ENCODE results near the gene ENTHD1. TPM values are rescaled to one million over a fixed set of nuclear protein-coding genes. Genes with fewer than 3 reads are reported as not detected.

Gene ENTHD1
- not detected for polyA plus RNA-seq (2013)

GRCh38 chr22:39893526-39893925, at the start of gene ENTHD1:
Gene ENTHD1 (minus strand): TSS chr22:39893760. CDS start chr22:39887748, 6,012 bp downstream.
- WGBS (ENCODE audit: insufficient coverage): 92% methylated on average over 17 of the region's 20 CpGs

GRCh38 chr22:39943337-39943736, 49.8 kb upstream of the ENTHD1 start:
- no peak for DNase-seq
- no peaks in the 10 kb centered on the region for H3K9me3 ChIP-seq (ENCODE audit: control extremely low read depth in 1 of 5, control insufficient read depth in 4 of 5, insufficient read depth in 2 of 5, low read depth in 1 of 5, low read length in 4 of 5)
- H3K36me3 ChIP-seq (ENCODE audit: control insufficient read depth in 4 of 4, insufficient read depth in 4 of 4, low read length in 3 of 4): no peaks in the 10 kb centered on the region
- H3K27ac ChIP-seq (ENCODE audit: insufficient read depth in 1 of 2, low read depth in 1 of 2, low read length in 2 of 2, poor library complexity in 1 of 2, severe bottlenecking in 2 of 2): no peak overlapping the region
- H3K4me3 ChIP-seq (ENCODE audit: control insufficient read depth in 1 of 7, extremely low read depth in 1 of 7, insufficient read depth in 4 of 7, low read depth in 2 of 7, low read length in 6 of 7): no peak overlapping the region
- peaks cover 0 to 1% (median 0%) of the 10 kb centered on the region in 5 experiments for H3K27me3 ChIP-seq (replicated peaks in 2 of 5; ENCODE audit: control insufficient read depth in 4 of 5, insufficient read depth in 5 of 5, low read length in 4 of 5)
- POLR2A ChIA-PET: interaction anchor here (0.7 kb wide), 1 partner anchor 14 kb away, joined by 5 read pairs; no protein-coding TSS in a partner anchor
- H3K4me1 ChIP-seq (ENCODE audit: control extremely low read depth in 1 of 4, control insufficient read depth in 4 of 4, insufficient read depth in 4 of 4, low read length in 3 of 4): peaks cover 0 to 31% (median 10%) of the 10 kb centered on the region in 4 experiments
- WGBS (ENCODE audit: insufficient coverage): 83% methylated on average over 2 of the region's 5 CpGs
- CTCF ChIA-PET: interaction anchor here (1.0 to 2.2 kb wide), 8 partner anchors 9 to 73 kb away, joined by 3 to 10 read pairs (median 4); no protein-coding TSS in a partner anchor

More at GRCh38 chr22:39893526-39893925, at the start of gene ENTHD1:
- H3K9me3 ChIP-seq (ENCODE audit: control extremely low read depth in 1 of 5, control insufficient read depth in 4 of 5, insufficient read depth in 2 of 5, low read depth in 1 of 5, low read length in 4 of 5): no peaks in the 10 kb centered on the region
- H3K4me1 ChIP-seq (ENCODE audit: control extremely low read depth in 1 of 4, control insufficient read depth in 4 of 4, insufficient read depth in 4 of 4, low read length in 3 of 4): peaks cover 0 to 12% (median 4%) of the 10 kb centered on the region in 4 experiments
- ChIA-PET POLR2A (no interaction called here), CTCF (no interaction called here)
- no peak within 1 kb of the TSS for H3K27ac ChIP-seq (ENCODE audit: insufficient read depth in 1 of 2, low read depth in 1 of 2, low read length in 2 of 2, poor library complexity in 1 of 2, severe bottlenecking in 2 of 2)
- H3K36me3 ChIP-seq (ENCODE audit: control insufficient read depth in 4 of 4, insufficient read depth in 4 of 4, low read length in 3 of 4): no peaks in the 10 kb centered on the region
- no peak for DNase-seq
- no peaks in the 10 kb centered on the region for H3K27me3 ChIP-seq (replicated peaks in 2 of 5; ENCODE audit: control insufficient read depth in 4 of 5, insufficient read depth in 5 of 5, low read length in 4 of 5)
- no peak within 1 kb of the TSS for H3K4me3 ChIP-seq (ENCODE audit: control insufficient read depth in 1 of 7, extremely low read depth in 1 of 7, insufficient read depth in 4 of 7, low read depth in 2 of 7, low read length in 6 of 7)

- WGBS (ENCODE audit: insufficient coverage): 96% methylated on average over 3 of the region's 8 CpGs
- Histone ChIP-seq H3K27ac (ENCODE audit: insufficient read depth in 1 of 2, low read depth in 1 of 2, low read length in 2 of 2, poor library complexity in 1 of 2, severe bottlenecking in 2 of 2) (no peak overlapping the region), H3K4me1 (ENCODE audit: control extremely low read depth in 1 of 4, control insufficient read depth in 4 of 4, insufficient read depth in 4 of 4, low read length in 3 of 4) (peaks cover 0 to 31% (median 10%) of the 10 kb centered on the region in 4 experiments), H3K36me3 (ENCODE audit: control insufficient read depth in 4 of 4, insufficient read depth in 4 of 4, low read length in 3 of 4) (no peaks in the 10 kb centered on the region), H3K27me3 (replicated peaks in 2 of 5; ENCODE audit: control insufficient read depth in 4 of 5, insufficient read depth in 5 of 5, low read length in 4 of 5) (peaks cover 0 to 2% (median under 1%) of the 10 kb centered on the region in 5 experiments), H3K4me3 (ENCODE audit: control insufficient read depth in 1 of 7, extremely low read depth in 1 of 7, insufficient read depth in 4 of 7, low read depth in 2 of 7, low read length in 6 of 7) (no peak overlapping the region), H3K9me3 (ENCODE audit: control extremely low read depth in 1 of 5, control insufficient read depth in 4 of 5, insufficient read depth in 2 of 5, low read depth in 1 of 5, low read length in 4 of 5) (no peaks in the 10 kb centered on the region)
- ChIA-PET CTCF (interaction anchor here (0.6 to 2.2 kb wide), 10 partner anchors 10 to 208 kb away, joined by 3 to 10 read pairs (median 3); no protein-coding TSS in a partner anchor), POLR2A (interaction anchor here (0.6 to 0.7 kb wide), 2 partner anchors 15 to 510 kb away, joined by 3 to 5 read pairs; no protein-coding TSS in a partner anchor)
- DNase-seq: no peak
Measured at GRCh38 chr22:39942439-39943230, 49.1 kb upstream of the ENTHD1 start.

- Histone ChIP-seq H3K4me1 (ENCODE audit: control extremely low read depth in 1 of 4, control insufficient read depth in 4 of 4, insufficient read depth in 4 of 4, low read length in 3 of 4) (peaks cover 0 to 24% (median 5%) of the 10 kb centered on the region in 4 experiments), H3K9me3 (ENCODE audit: control extremely low read depth in 1 of 5, control insufficient read depth in 4 of 5, insufficient read depth in 2 of 5, low read depth in 1 of 5, low read length in 4 of 5) (no peaks in the 10 kb centered on the region), H3K27ac (ENCODE audit: insufficient read depth in 1 of 2, low read depth in 1 of 2, low read length in 2 of 2, poor library complexity in 1 of 2, severe bottlenecking in 2 of 2) (no peak overlapping the region), H3K36me3 (ENCODE audit: control insufficient read depth in 4 of 4, insufficient read depth in 4 of 4, low read length in 3 of 4) (no peaks in the 10 kb centered on the region), H3K4me3 (ENCODE audit: control insufficient read depth in 1 of 7, extremely low read depth in 1 of 7, insufficient read depth in 4 of 7, low read depth in 2 of 7, low read length in 6 of 7) (no peak overlapping the region), H3K27me3 (replicated peaks in 2 of 5; ENCODE audit: control insufficient read depth in 4 of 5, insufficient read depth in 5 of 5, low read length in 4 of 5) (peaks cover 0 to 12% (median 8%) of the 10 kb centered on the region in 5 experiments)
- CTCF ChIA-PET: interaction anchor here (1.7 to 2.2 kb wide), 2 partner anchors 9 to 11 kb away, joined by 4 to 10 read pairs; no protein-coding TSS in a partner anchor
- no peak for DNase-seq
- POLR2A ChIA-PET: interaction anchor here (0.6 kb wide), 1 partner anchor 55 kb away, joined by 3 read pairs; no protein-coding TSS in a partner anchor
- WGBS (ENCODE audit: insufficient coverage): no CpG with 5 or more reads among the region's 2 CpGs
Measured at GRCh38 chr22:39941601-39942000, 48.0 kb upstream of the ENTHD1 start.

GRCh38 chr22:39940757-39941305, 47.3 kb upstream of the ENTHD1 start:
- no peaks in the 10 kb centered on the region for H3K9me3 ChIP-seq (ENCODE audit: control extremely low read depth in 1 of 5, control insufficient read depth in 4 of 5, insufficient read depth in 2 of 5, low read depth in 1 of 5, low read length in 4 of 5)
- DNase-seq: peak in 1 of 3 donors; percentile 31
- no peaks in the 10 kb centered on the region for H3K36me3 ChIP-seq (ENCODE audit: control insufficient read depth in 4 of 4, insufficient read depth in 4 of 4, low read length in 3 of 4)
- 82% methylated on average over 6 of the region's 9 CpGs for WGBS (ENCODE audit: insufficient coverage)
- H3K4me1 ChIP-seq (ENCODE audit: control extremely low read depth in 1 of 4, control insufficient read depth in 4 of 4, insufficient read depth in 4 of 4, low read length in 3 of 4): peaks cover 0 to 18% (median 0%) of the 10 kb centered on the region in 4 experiments
- ChIA-PET CTCF (no interaction called here), POLR2A (no interaction called here)
- H3K27ac ChIP-seq (ENCODE audit: insufficient read depth in 1 of 2, low read depth in 1 of 2, low read length in 2 of 2, poor library complexity in 1 of 2, severe bottlenecking in 2 of 2): no peak overlapping the region
- no peak overlapping the region for H3K4me3 ChIP-seq (ENCODE audit: control insufficient read depth in 1 of 7, extremely low read depth in 1 of 7, insufficient read depth in 4 of 7, low read depth in 2 of 7, low read length in 6 of 7)
- peaks cover 0 to 16% (median 11%) of the 10 kb centered on the region in 5 experiments for H3K27me3 ChIP-seq (replicated peaks in 2 of 5; ENCODE audit: control insufficient read depth in 4 of 5, insufficient read depth in 5 of 5, low read length in 4 of 5)

GRCh38 chr22:39939830-39940229, 46.3 kb upstream of the ENTHD1 start:
- Histone ChIP-seq H3K9me3 (ENCODE audit: control extremely low read depth in 1 of 5, control insufficient read depth in 4 of 5, insufficient read depth in 2 of 5, low read depth in 1 of 5, low read length in 4 of 5) (no peaks in the 10 kb centered on the region), H3K27me3 (replicated peaks in 2 of 5; ENCODE audit: control insufficient read depth in 4 of 5, insufficient read depth in 5 of 5, low read length in 4 of 5) (peaks cover 0 to 24% (median 11%) of the 10 kb centered on the region in 5 experiments), H3K36me3 (ENCODE audit: control insufficient read depth in 4 of 4, insufficient read depth in 4 of 4, low read length in 3 of 4) (no peaks in the 10 kb centered on the region), H3K4me1 (ENCODE audit: control extremely low read depth in 1 of 4, control insufficient read depth in 4 of 4, insufficient read depth in 4 of 4, low read length in 3 of 4) (peaks cover 0 to 17% (median 0%) of the 10 kb centered on the region in 4 experiments), H3K4me3 (ENCODE audit: control insufficient read depth in 1 of 7, extremely low read depth in 1 of 7, insufficient read depth in 4 of 7, low read depth in 2 of 7, low read length in 6 of 7) (no peak overlapping the region), H3K27ac (ENCODE audit: insufficient read depth in 1 of 2, low read depth in 1 of 2, low read length in 2 of 2, poor library complexity in 1 of 2, severe bottlenecking in 2 of 2) (no peak overlapping the region)
- 100% methylated on average over 2 of the region's 3 CpGs for WGBS (ENCODE audit: insufficient coverage)
- POLR2A ChIA-PET: no interaction called here
- DNase-seq: no peak
- CTCF ChIA-PET: interaction anchor here (1.0 to 2.2 kb wide), 2 partner anchors 31 to 85 kb away, joined by 3 to 5 read pairs; no protein-coding TSS in a partner anchor
